HG03354 (cell line): ENCODE measurements around the gene MTERF1.
A peak's percentile ranks its signal among the peaks of the same experiment; 100 is the strongest.
"Not testable (repeated sequence)": the region's sequence is repeated elsewhere in the genome, so short reads cannot be mapped to it uniquely, and the experiment has no call there.

Source experiments
- ATAC-seq: cut with Tn5 transposase; IDR thresholded peaks from one replicate; pipeline ENCODE4 v1.9.1; 2021; ENCODE audit warnings: mild to moderate bottlenecking; ENCODE audit not compliant: unreplicated experiment, poor library complexity, severe bottlenecking

Gene MTERF1

GRCh38 chr7:91887336-91888213 lies 7.1 kb upstream of the MTERF1 start:
- ATAC-seq, result not testable (repeated sequence)

- no peak for ATAC-seq
These were observed 3.3 kb upstream of the MTERF1 start for GRCh38 chr7:91883676-91884362.

DNA sequence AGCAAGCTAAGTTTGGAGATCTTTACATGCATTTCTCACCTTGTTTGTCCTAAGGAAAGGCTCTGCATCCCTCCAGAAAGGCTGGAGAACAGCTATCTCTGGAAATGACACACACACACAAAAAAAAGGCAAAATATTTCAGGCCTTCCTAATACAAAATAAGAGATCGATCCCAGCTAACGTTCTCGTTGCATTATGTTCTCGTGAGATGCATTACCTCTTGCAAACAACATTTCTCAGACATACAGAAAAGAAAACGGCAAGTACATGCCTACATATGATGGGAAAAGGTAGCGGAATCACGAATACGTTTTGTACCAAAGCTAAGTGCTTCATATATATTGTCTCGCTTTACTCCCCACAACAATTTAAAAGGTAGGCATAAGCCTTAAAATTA lies 488 bp downstream of the MTERF1 start:
- peak; percentile 16 for ATAC-seq

DNA sequence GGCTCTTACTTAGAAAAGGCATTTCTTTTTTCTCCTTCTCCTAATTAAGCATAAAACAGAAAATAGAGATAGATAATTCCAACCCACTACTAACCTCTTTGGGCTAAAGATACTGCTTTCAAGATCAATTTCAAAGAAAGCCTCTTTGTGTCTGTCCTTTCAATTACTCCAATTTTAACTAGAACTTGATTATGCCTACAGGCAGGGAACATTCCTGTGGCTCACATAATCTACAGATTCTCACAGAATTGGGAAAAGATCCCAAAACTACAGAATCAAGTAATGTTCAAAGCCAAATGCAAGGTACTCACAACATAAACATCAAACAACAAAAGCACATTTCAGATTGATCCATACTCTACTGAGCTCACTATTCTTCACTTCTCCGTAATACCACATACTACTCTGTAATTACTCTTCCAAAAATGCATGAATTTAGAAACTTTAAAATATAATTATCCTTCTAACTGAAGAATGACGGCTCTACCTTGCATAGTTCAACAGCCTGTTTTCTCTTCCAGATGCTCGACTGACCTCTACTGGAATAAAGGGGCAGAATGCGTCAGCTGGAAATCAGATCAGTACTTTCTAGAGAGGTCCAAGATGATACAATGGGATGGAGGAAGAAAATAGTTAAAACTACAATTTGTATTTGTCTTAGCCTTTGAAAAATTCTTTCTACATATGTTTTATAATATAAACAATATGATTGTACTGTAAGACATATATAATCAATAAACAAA lies 3.9 kb downstream of the MTERF1 start:
- no peak for ATAC-seq

DNA sequence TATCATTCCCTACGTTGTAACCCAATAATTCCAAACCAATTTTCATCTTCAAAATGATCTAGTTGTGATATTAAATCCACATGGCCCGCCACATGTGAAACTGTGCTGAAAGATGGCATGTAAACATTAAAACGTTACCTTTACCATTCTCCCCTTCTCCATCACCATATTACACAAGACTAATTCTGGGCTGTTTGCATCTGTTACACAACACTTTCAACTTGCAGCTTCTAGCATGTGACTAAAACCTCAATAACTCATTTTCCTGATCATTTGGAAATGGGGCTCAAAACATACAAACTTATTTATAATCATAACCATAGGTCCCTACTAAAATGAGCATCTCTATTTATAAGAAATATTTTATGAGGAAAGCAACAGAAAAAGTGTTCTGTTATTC lies 4.7 kb downstream of the MTERF1 start:
- ATAC-seq, result no peak

- no peak for ATAC-seq
These were observed 7.6 kb downstream of the MTERF1 start for GRCh38 chr7:91872928-91873327.

DNA sequence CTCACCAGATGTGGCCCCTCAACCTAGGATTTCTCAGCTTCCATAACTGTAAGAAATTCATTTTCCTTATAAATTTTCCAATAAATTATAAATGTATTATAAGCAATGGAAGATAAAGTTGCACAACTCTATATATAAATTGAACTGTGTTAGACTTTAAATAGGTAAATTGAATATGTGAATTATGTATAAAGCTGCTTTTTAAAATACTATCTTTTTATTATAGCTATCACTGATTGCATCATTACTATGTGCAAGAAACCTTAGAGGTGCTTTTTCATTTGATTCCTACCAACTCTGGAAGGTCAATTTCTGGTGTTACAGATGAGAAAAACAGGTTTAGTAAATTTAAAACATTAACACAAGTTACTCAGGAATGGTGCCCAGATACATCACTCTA lies 8.4 kb downstream of the MTERF1 start:
- ATAC-seq, result no peak

GRCh38 chr7:91869661-91870060 lies 10.8 kb downstream of the MTERF1 start:
- ATAC-seq, result no peak

DNA sequence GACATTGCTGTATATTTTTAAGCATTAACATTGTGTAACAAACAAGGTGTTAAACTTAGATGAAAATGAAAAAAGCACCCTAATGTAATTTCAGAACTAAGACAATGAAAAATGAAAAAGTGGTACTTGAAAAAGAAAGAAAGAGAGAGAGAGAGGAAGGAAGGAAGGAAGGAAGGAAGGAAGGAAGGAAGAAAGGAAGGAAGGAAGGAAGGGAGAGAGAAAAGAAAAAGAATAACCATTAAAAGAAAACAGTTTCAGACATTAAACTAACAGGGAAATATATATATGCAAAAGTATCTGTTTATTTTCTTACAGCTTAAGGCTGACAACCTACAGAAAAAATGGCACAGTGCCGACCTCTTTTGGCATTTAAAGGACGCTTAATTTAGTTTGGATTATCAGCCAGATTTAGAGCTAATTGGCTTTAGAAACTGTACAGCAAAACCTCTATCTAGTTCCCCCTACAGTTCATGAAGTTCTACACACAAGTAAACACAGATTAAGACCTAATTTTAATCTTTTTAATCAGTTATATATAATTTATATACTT lies 13.8 kb downstream of the MTERF1 start:
- ATAC-seq, result no peak

- ATAC-seq, result no peak
These were observed 15.0 kb downstream of the MTERF1 start for GRCh38 chr7:91865511-91865910.

DNA sequence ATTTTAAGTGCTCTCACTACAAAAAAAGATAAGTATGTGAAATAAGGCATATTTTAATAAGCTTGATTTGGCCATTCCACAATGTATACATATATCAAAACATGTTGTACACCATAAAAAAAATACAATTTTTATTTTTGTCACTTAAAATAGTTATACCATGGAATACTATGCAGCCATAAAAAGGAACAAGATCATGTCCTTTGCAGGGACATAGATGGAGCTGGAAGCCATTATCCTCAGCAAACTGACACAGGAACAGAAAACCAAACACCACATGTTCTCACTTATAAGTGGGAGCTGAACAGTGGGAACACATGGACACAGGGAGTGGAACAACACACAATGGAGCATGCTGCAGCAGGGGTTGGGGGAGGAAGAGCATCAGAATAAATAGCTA lies 15.9 kb downstream of the MTERF1 start:
- ATAC-seq, result not testable (repeated sequence)

DNA sequence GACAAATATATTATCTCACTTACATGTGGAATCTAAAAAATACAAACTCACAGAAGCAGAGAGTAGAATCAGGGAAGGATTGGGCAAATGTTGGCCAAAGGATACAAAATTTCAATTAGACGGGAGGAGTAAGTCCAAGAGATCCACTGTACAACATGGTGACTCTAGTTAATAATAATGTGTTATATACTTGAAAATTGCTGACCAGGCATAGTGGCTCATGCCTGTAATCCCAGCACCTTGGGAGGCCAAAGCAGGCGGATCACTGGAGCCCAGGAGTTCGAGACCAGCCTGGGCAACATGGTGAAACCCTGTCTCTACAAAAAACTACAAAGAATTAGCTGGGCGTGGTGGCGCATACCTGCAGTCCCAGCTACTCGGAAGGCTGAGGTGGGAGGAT lies 16.4 kb downstream of the MTERF1 start:
- ATAC-seq, result no peak

GRCh38 chr7:91852263-91852741 lies 28.2 kb downstream of the MTERF1 start:
- no peak for ATAC-seq

GRCh38 chr7:91850455-91850854 lies 30.0 kb downstream of the MTERF1 start:
- ATAC-seq, result no peak

DNA sequence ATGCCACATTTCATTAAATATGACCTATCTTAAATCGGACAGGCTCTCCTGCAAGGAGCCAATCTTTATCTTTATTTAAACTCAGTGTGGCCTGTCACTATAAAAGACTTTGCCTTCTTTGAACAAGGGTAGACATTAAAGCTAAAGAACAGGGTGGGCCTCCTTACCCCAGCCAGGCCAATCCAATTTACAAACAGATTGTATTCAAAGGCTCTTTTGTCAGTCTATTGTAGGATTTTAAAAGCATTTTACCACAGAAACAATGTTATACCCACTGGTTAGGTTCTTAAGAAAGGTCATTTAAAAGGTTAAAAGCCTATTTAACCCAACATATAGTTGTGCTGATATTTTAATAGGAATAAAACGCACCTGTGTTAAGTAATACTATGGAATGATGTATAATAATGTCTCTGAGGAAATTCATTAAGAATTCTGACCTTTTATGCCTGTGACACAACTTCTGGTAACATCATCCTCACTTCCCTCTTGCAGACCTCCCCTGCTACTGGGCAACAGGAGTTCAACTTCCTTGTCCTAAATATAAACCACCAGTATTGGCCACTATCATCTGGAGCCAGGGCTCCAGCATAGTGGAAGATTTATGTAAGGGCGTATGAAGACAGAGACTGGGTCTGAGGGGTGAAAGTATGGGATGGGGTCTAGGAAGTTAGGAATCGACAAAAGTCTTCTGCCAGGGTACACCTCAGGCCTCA lies 32.5 kb downstream of the MTERF1 start:
- no peak for ATAC-seq

DNA sequence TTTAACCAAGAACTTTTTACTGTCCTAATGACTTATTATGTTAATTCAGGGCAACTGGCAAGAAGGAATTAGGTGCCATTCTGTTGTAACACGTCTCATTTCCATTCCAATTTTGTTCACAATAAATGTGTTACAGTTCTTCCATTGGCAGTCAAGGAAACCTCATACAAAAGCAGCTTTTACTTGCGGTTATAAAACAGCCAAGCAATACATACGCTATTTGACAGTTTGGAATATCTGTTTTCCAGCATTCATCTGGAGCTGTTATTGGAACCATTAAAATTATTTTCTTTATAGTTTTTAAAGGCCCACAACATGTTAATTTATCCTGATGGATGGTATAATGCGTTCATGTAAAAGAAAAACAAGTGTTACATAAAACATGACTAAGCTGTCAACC lies 33.3 kb downstream of the MTERF1 start:
- no peak for ATAC-seq

GRCh38 chr7:91846436-91846835 lies 34.1 kb downstream of the MTERF1 start:
- no peak for ATAC-seq

GRCh38 chr7:91843831-91844230 lies 36.7 kb downstream of the MTERF1 start:
- peak; percentile 90 for ATAC-seq

DNA sequence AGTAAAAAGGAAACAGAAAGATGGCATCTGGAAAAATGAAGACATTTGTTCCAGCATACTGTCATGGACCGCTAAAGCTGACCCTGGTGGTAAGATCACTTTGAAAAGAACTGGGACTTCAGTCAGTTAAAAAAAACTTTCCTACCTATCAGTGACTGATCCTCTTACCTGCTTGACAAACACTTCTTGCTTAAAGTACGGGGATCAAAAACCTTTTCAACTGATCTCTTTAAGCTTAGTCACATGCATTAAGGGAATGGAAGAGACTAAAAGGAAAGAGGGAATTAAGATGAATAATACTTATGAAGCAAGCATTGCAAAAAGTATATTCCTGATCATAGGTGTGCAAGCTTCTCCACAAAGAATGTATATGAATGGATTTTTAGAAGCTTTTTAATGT lies 42.1 kb downstream of the MTERF1 start:
- ATAC-seq, result no peak
